RPMI7951 (cell line): Measurements from ENCODE around the gene JADE3. TPM values are rescaled to one million over a fixed set of nuclear protein-coding genes. Genes with fewer than 3 reads are reported as not detected.

Source experiments
- DNase-seq: peaks from one replicate; pipeline ENCODE4 v3.0.0-alpha.2; 2012; ENCODE audit warnings: low read depth
- total RNA-seq: library from RNA; depleted of rRNA; stranded (reverse); fragments of >200 nt; shearing (Covaris generic); gene quantifications from 2 replicates; pipeline ENCODE4 v1.2.3, GENCODE V29; 2014

JADE3 gene
- total RNA-seq, 1 experiment from 2014 or later = 5.8 TPM

DNA sequence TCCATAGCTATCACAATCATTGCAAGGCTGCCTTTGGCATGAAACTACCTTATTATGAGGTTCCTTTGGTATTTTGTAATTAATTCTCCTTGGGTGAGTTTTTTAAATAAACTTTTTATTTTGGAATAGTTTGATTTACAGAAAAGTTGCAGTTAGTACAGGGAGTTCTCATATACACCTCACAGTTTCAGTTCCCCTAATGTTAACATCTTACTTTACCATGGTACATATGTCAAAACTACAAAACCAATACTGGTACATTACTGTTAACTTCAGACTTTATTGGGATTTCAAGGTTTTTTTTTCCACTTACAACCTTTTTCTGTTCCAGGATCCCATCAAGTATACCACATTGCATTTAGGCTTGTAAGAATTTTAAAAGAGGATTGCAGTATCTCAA lies 114.0 kb downstream of the JADE3 start:
- DNase-seq = no peak

GRCh38 chrX:47030339-47030738 lies 118.1 kb downstream of the JADE3 start:
- DNase-seq = peak; percentile 65

DNA sequence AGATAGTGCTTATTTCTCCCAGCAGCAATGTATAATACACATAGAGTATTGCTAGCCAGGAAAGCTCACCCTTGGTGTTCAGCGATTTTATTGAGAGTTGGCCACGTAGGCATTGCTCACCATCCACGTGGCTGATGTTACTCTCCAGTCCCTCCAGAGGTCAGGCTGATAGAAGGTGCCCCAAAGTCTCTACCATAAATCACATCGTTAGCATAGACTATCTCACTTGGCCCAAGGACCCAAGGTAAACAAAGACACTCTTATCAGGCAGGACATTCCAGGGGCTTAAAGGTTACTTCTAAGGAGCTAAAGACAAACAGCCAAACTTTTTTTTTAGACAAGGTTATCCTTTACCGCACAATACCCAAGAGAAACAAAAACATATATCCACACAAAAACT lies 135.8 kb downstream of the JADE3 start:
- peak; percentile 2 for DNase-seq

DNA sequence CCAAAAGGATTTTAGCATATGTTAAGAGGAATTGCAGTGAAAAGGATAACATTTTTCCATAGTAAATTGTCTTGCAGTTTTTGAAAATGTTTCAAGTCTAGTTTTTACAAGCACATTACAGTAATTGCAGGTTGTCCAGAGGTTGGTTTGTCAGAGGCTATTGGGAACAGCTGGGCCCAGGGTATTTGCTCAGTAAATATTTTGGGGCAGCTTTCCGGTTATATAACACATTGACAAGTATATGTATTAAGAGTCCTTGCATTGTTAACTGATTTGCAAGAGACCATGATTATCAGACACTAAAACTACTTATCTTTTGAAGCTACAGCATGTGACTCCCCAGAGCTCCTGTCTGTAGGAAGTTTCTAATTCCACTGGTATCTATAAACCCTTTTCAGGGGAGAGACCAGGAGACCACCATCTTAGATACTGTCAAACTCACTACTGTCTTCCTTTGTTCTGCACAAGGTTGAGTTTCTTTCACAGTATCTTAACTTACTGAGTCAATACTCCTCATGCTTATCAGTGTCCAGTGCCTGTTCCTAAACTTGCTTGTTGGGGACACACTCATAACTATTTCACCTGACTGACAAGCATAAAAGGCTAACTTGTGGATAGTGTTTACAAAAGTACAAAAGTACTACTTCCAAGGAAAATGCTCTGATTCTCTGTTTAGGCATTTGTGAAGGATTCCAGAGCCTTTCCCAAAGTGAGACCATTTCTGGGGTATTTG lies 147.1 kb downstream of the JADE3 start:
- DNase-seq = no peak

DNA sequence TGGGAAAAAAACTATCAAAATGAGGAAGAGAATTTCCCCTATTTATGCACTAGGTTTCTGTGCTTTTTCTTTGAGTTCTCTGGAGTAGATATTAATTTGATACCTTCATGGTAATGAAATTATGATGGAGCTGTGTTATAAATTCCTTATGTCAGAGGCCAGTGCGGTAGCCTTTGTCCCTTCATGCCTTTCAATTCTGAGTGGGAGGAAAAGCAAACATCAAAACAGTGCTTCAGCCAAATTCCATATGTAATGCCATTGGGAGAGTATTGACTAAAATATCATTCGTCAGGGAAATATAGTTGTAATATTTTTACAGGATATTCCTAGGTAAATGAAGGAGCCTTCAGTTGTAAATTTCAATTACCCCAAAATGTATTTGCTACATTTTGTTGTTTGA lies 148.5 kb downstream of the JADE3 start:
- DNase-seq = no peak

- DNase-seq = no peak
Measured at GRCh38 chrX:47061238-47061919, 149.2 kb downstream of the JADE3 start.

- no peak for DNase-seq
Measured at GRCh38 chrX:47063179-47063578, 151.0 kb downstream of the JADE3 start.

DNA sequence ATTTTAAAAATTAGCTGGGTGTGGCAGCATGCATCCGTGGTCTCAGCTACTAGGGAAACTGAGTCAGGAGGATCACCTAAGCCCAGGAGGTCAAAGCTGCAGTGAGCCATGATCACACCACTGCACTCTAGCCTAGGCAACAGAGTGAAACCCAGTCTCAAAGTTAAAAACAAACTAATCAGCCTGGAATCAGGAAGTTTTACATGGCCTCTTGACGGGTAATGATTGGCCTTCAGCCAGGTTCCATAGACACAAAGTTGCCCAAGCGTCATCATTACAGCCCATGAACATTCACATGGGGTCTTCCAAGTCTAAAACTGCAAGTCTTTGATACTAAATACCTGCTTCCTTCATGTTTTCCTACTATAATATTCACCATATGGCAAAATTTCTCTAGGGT lies 156.0 kb downstream of the JADE3 start:
- no peak for DNase-seq

DNA sequence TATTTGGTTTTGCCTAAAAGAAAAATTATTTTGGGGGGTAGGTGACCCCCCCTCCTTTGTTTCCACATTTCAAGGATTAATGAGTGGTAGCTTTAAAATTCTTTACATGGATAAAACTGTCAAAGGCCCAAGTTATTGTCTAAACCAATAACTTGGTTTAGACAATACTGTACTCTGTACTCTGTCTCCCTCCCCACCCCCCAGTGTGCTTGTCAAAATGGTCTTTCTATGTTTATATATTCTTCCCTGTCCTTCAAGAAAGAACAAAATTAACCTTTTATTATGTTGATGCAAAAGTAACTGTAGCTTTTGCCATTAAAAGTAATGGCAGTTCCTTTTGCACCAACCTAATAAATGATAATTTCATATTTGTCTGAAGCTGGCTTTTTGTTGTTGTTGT lies 156.5 kb downstream of the JADE3 start:
- no peak for DNase-seq

DNA sequence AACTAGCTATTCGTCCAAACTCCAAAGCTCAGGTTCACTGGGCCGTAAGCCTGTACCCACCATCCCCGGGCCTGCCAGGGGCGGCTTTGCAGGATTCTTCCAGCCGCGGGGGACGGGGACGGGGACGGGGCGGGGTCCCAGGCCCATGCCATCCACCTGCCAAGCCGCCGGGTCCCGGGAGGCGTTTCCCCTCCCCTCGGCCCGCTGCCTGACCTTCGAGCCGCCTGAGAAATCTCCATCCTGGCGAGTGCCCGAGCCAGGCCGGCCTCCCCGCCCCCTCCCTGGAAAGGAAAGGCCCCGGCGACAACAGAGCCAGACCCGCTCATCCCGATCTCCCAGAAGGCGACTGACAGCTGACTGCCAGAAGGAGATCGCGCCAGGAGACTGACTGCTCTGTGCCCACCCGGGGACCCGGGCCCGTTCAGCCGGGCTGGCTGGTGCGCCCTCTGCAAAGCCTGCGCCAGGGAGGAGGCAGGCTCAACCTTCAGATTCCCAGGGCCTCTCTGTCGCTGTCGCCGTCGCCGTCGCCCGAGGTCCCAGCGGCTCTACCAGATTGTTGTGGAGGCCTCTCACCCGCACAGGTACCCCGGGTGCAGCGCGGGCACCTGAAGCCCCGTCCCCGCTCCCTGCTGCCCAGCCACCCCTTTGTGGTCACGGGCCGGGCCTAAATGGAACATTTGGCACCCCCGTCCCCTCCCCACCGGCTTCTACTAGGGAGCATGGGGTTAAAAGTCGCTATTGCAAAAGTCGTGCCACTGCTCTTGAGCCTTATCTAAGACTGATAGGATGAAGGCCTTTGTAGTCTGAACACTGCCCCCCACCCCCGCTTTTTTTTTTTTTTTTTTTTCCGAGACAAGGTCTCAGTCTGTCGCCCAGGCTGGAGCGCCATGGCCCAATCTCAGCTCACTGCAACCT lies 166.2 kb downstream of the JADE3 start, which contains the start of gene RGN:
Gene RGN (plus strand): TSS at position 315 of the 915 bp plus-strand sequence. CDS start 2,702 bp downstream, outside the sequence.
- DNase-seq = no peak

DNA sequence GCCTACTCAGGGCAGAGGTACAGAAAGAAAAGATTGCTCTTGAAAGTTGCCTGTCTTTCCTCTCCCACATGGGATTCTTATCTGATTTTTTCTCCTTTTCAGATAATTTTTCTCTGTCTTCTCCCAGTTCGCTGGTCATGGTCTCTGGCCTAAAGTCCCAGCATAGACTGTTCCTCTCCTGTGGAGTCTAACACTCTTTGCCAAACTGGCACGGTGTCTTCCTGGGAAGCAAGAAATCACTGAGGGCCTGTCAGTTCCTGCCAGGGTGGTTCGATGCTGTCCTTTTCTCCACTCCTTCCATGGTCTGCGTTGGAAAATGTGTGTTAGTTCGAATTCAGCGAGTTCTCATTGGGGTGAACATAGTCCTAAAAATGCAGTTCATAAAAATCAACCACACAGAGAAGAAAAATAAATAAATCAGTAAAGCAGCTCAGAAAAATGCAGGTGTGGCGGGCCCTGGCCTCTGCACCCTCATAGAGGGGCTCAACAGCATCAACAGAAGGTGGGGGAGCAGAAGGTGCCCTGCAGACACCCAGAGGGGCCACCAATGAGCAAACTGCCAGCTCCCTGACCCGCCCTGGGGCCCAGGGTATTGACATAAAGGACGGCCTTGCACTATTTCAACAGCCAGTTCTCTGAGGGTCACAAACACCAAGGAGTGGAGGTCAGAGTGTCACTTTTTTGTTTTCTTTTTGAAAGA lies 168.1 kb downstream of the JADE3 start:
- no peak for DNase-seq

DNA sequence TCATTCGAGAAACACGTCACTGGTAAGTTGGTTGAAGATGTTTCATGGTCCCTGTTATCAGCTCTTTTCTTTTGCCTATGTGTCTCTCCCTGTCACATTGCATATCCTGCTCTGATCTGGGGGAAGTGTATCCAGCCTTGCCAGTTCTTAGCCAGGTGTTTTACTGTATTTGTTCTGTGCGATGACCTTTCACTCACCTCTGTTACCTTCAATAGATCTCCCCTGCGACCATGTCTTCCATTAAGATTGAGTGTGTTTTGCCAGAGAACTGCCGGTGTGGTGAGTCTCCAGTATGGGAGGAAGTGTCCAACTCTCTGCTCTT lies 168.7 kb downstream of the JADE3 start:
- DNase-seq = no peak

DNA sequence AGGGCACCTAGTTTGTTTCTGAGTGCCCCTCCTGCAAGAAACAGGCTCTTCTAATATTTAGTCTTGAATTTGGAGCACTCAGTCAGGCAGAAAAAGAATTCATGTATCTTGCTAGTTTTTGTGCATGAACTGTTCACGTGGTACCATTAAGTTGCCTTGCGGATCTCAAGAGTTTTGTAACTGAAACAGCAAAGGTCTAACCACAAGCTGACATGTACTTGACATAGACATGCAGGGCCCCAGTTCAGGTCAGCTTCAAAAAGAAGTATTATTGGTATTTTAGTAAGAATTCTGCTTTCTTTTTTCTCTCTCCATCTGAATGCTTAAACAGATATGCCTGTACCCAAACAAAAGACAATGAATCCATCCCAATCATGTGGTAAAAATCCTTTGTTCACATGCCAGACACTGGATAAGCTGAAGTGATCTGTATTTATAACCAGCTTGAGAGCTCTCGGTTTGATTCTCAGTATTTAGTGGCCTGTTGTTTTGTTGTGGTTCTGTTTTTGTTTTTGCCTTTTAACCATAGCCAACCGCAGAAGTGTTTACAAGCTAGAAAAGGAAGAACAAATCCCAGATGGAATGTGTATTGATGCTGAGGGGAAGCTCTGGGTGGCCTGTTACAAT lies 179.0 kb downstream of the JADE3 start:
- DNase-seq = peak; percentile 38

GRCh38 chrX:47093248-47093647 lies 181.0 kb downstream of the JADE3 start:
- DNase-seq = peak; percentile 37

DNA sequence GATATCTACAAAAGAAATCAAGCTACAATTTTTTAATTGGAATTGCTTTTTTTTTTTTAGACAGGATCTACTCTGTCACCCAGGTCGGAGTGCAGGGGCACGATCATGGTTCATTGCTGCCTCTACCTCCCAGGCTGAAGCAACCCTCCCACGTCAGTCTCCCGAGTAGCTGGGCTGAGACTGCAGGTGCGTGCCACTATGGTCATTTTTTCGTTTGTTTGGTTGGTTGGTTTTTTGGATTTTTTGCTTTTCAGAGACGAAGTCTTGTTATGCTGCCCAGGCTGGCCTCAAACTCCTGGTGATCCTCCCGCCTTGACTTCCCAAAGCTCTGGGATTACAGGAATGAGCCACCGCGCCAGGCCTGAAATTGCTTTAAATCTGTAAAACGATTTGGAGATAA lies 181.6 kb downstream of the JADE3 start:
- no peak for DNase-seq

DNA sequence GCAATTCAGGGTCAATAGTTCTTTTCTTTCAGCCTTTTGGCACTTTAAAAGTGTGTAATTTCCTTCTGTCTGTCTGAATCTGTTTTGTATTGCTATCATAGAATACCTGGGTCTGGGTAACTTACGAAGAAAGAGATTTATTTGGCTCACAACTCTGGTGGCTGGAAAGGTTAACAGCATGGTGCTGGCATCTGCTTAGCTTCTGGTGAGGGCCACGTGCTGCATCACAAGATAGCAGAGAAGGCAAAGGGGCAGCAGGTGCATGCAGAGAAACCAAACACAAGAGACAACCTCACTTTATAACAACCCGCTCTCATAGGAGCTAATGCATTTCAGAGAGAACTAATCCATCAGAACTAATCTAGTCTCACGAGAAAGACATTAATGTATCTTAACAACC lies 184.8 kb downstream of the JADE3 start:
- DNase-seq = no peak

GRCh38 chrX:47098338-47099094 lies 186.3 kb downstream of the JADE3 start:
- DNase-seq = no peak

- no peak for DNase-seq
Measured at GRCh38 chrX:47101206-47101605, 189.0 kb downstream of the JADE3 start.
